Transverse colon (tissue), 4 donors: ENCODE results near the gene IDH1.

Experiments
- EP300 ChIP-seq: sonication (generic); formaldehyde crosslinking; IDR thresholded peaks from one replicate; pipeline ENCODE4 v1.6.1; 2017; ENCODE audit warnings: antibody characterized with exemption, low read depth
- POLR2A ChIP-seq: fragments of 450-650 bp; IDR thresholded peaks from one replicate; pipeline ENCODE4 v1.6.1; 2016; ENCODE audit warnings: antibody characterized with exemption, mild to moderate bottlenecking, moderate library complexity
- POLR2AphosphoS5 ChIP-seq, 3 donors: sonication (generic); formaldehyde crosslinking; IDR thresholded peaks; one replicate each; pipeline ENCODE4 v1.6.1; 2016; ENCODE audit warnings: antibody characterized with exemption in 3 of 3
- TF ChIP-seq, protein P1 (sequence below), 5 experiments: fragments of 200-600 bp in 3 of 5; fragments of 450-650 bp in 2 of 5; sonication (generic) in 3 of 5; IDR thresholded peaks; 1 replicate in 2 of 5; 2 replicates in 3 of 5; pipeline ENCODE4 v1.5.1; 2016 to 2017; ENCODE audit warnings: antibody characterized with exemption in 5 of 5, inconsistent platforms in 3 of 5, mild to moderate bottlenecking in 2 of 5, moderate library complexity in 1 of 5

DNA sequence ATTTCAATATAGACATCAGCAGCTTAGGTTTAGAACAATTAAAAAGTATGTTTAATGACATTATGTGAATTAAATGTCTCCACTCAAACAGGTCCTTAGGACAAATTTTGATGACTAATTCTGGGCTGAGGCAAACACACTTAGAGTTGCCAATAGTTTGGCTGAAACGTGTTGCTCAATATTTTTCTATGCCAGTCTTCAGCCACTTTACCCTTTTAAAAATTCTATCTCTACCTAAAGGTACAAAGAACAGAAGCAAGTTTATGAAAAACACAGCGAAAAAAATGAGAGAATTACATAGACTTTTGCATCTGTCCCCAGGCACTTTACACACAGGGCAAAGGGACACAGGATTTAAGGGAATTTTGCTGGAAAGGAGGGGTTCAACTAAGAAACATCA lies 4.5 kb downstream of the IDH1 start:
- TF ChIP-seq POLR2A (no peak), POLR2AphosphoS5 (IDR thresholded peaks at IDR 0.05) (no peak), EP300 (no peak)
- TF ChIP-seq, protein P1, sequence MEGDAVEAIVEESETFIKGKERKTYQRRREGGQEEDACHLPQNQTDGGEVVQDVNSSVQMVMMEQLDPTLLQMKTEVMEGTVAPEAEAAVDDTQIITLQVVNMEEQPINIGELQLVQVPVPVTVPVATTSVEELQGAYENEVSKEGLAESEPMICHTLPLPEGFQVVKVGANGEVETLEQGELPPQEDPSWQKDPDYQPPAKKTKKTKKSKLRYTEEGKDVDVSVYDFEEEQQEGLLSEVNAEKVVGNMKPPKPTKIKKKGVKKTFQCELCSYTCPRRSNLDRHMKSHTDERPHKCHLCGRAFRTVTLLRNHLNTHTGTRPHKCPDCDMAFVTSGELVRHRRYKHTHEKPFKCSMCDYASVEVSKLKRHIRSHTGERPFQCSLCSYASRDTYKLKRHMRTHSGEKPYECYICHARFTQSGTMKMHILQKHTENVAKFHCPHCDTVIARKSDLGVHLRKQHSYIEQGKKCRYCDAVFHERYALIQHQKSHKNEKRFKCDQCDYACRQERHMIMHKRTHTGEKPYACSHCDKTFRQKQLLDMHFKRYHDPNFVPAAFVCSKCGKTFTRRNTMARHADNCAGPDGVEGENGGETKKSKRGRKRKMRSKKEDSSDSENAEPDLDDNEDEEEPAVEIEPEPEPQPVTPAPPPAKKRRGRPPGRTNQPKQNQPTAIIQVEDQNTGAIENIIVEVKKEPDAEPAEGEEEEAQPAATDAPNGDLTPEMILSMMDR (IDR thresholded peaks at IDR 0.05): no peak
